Liver (tissue), 9 donors: Measurements from ENCODE around the gene EVX1. TPM values are rescaled to one million over a fixed set of nuclear protein-coding genes. Genes with fewer than 3 reads are reported as not detected.

Experiments used
- DNase-seq: peaks from one replicate; pipeline ENCODE4 v3.0.0-alpha.2; 2017; ENCODE audit warnings: low spot score
- H3K27ac ChIP-seq, 2 donors: one replicate each; pipeline ENCODE4 v1.7.0; 2013; ENCODE audit warnings: inconsistent platforms in 2 of 2, low read length in 2 of 2, control low read depth in 1 of 2, low read depth in 1 of 2, mild to moderate bottlenecking in 1 of 2
- H3K27me3 ChIP-seq, 4 donors: one replicate each; pipeline versions ENCODE4 v1.6.1 to v1.7.0; 2013; ENCODE audit warnings: low read length in 3 of 4, inconsistent platforms in 1 of 4, mild to moderate bottlenecking in 1 of 4, moderate library complexity in 1 of 4; ENCODE audit not compliant: control insufficient read depth in 4 of 4, insufficient read depth in 4 of 4
- H3K36me3 ChIP-seq, 4 donors: one replicate each; pipeline versions ENCODE4 v1.6.1 to v1.7.0; 2013; ENCODE audit warnings: low read length in 3 of 4, mild to moderate bottlenecking in 3 of 4, low read depth in 1 of 4, moderate library complexity in 1 of 4; ENCODE audit not compliant: control insufficient read depth in 4 of 4, insufficient read depth in 3 of 4
- H3K4me1 ChIP-seq, 4 donors: one replicate each; pipeline versions ENCODE4 v1.6.1 to v1.7.0; 2013; ENCODE audit warnings: low read length in 3 of 4, mild to moderate bottlenecking in 3 of 4, moderate library complexity in 1 of 4; ENCODE audit not compliant: control insufficient read depth in 4 of 4, insufficient read depth in 4 of 4
- H3K4me3 ChIP-seq, 3 donors: one replicate each; pipeline versions ENCODE4 v1.6.1 to v1.7.0; 2013; ENCODE audit warnings: low read length in 3 of 3, control low read depth in 1 of 3, low read depth in 1 of 3, mild to moderate bottlenecking in 1 of 3
- H3K9ac ChIP-seq, 2 donors: one replicate each; pipeline ENCODE4 v1.7.0; 2013; ENCODE audit warnings: low read length in 2 of 2, mild to moderate bottlenecking in 2 of 2, moderate library complexity in 2 of 2, control low read depth in 1 of 2, low read depth in 1 of 2
- H3K9me3 ChIP-seq, 4 donors: one replicate each; pipeline versions ENCODE4 v1.6.1 to v1.7.0; 2013; ENCODE audit warnings: low read length in 3 of 4; ENCODE audit not compliant: control insufficient read depth in 4 of 4
- CTCF ChIP-seq: fragments of 150-350 bp; IDR thresholded peaks from 2 replicates; pipeline ENCODE4 v1.5.1; 2017; ENCODE audit warnings: improper control_type of control experiment, low read depth, low read length; ENCODE audit not compliant: missing input control
- EGR1 ChIP-seq, 2 donors: IDR thresholded peaks; 2 replicates each; pipeline ENCODE4 v1.6.1; 2016 to 2018; ENCODE audit warnings: antibody characterized with exemption in 2 of 2, low read depth in 2 of 2
- FOXA2 ChIP-seq: IDR thresholded peaks from 2 replicates; pipeline ENCODE4 v1.6.1; 2016; ENCODE audit warnings: antibody characterized with exemption
- HNF4A ChIP-seq, 2 donors: conservative IDR thresholded peaks; 2 replicates each; pipeline ENCODE4 v1.6.1; 2016; ENCODE audit warnings: antibody characterized with exemption in 2 of 2, mild to moderate bottlenecking in 2 of 2
- HNF4G ChIP-seq: IDR thresholded peaks from 2 replicates; pipeline ENCODE4 v1.6.1; 2016; ENCODE audit warnings: antibody characterized with exemption
- JUND ChIP-seq, 2 donors: IDR thresholded peaks; 2 replicates each; pipeline ENCODE4 v1.6.1; 2016; ENCODE audit warnings: antibody characterized with exemption in 2 of 2
- MAX ChIP-seq: IDR thresholded peaks from 2 replicates; pipeline ENCODE4 v1.6.1; 2016; ENCODE audit warnings: antibody characterized with exemption
- NR2F2 ChIP-seq: IDR thresholded peaks from 2 replicates; pipeline ENCODE4 v1.6.1; 2016; ENCODE audit warnings: antibody characterized with exemption
- RAD21 ChIP-seq, 2 donors: IDR thresholded peaks; 2 replicates each; pipeline ENCODE4 v1.6.1; 2016; ENCODE audit warnings: antibody characterized with exemption in 2 of 2, mild to moderate bottlenecking in 2 of 2
- RXRA ChIP-seq, 2 donors: IDR thresholded peaks; 2 replicates each; pipeline ENCODE4 v1.6.1; 2017 to 2018; ENCODE audit warnings: antibody characterized with exemption in 2 of 2, mild to moderate bottlenecking in 1 of 2
- TAF1 ChIP-seq: conservative IDR thresholded peaks from 2 replicates; pipeline ENCODE4 v1.6.1; 2016; ENCODE audit warnings: antibody characterized with exemption, mild to moderate bottlenecking
- WGBS: extraction: QIAGEN DNeasy Blood & Tissue Kit; methylation state at CpG from one replicate; pipeline ENCODE4 v1.1.7; 2013; 5-methylcytosine and 5-hydroxymethylcytosine counted together
- polyA plus RNA-seq, 2 donors: library from polyadenylated mRNA; stranded (reverse) in 1 of 2; unstranded in 1 of 2; fragments of 200-250 nt in 1 of 2; fragments of >200 nt in 1 of 2; fragmentation: Nextera tagmentation in 1 of 2; extraction: Ambion mirVana in 1 of 2; gene quantifications; one replicate each; pipeline versions ENCODE4 v1.2.1 to v1.2.3, GENCODE V29; 2013 to 2015
- total RNA-seq, 2 donors: library from RNA; depleted of rRNA; stranded (reverse); fragments of >200 nt; gene quantifications; one replicate each; pipeline ENCODE4 v1.2.3, GENCODE V29; 2014
- TF ChIP-seq, protein P1 (sequence below): IDR thresholded peaks from 2 replicates; pipeline ENCODE4 v1.6.1; 2016; ENCODE audit warnings: antibody characterized with exemption, mild to moderate bottlenecking
- TF ChIP-seq, protein P2 (sequence below): IDR thresholded peaks from 2 replicates; pipeline ENCODE4 v1.6.1; 2016; ENCODE audit warnings: antibody characterized with exemption
- TF ChIP-seq, protein P3 (sequence below): IDR thresholded peaks from 2 replicates; pipeline ENCODE4 v1.6.1; 2016; ENCODE audit warnings: antibody characterized with exemption
- donor health status: healthy.
- donor health status: healthy.
- donor health status: healthy.
- donor health status: healthy.
- donor health status: healthy.

EVX1 gene
- total and polyA plus RNA-seq, 4 donors, result not detected

DNA sequence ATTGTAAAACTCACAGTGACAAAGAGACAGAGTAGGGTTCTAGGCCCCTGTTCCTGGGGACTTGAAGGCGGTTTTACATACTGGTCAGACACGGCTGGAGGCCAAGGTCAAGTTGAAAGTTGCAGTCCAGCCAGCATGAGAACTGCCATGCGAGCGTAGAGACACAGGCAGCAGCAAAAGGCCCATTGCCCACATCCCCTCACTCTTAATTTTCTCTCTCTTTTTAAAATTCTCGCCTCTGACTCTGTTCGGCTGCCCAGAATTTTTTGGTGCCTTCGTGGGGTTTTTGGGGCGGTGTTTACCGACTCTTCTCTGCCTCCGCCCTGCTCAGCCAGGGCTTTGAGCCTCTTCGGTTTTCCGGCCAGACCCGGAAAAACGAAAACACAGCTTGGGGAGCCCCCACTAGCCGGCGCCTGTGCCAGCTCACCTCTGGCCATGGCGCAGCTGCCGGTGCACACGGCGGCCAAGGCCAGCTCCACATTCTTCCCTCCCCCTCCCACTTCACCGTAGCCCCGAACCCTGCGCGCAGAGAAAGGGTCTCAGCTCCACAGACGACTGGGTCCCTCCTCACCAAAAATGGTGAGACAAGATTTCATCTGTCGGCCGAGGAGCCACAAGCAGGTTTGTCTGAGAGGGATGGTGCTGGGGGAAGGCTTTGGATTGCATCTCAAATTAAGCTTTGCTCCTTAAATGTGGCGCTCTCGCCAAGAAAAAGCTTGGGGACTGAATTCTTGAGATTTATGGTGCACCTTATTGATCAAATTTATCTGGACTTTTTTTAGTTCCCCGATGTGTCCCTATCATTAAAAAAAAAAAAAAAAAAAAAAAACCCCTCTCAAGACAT, 40.4 kb upstream of the EVX1 start:
- TF ChIP-seq RXRA (IDR thresholded peaks at IDR 0.05) (no peak), EGR1 (IDR thresholded peaks at IDR 0.05; ENCODE audit: low read depth in 2 of 2) (no peak), MAX (no peak), HNF4A (conservative IDR thresholded peaks at IDR 0.05) (no peak), FOXA2 (no peak), JUND (IDR thresholded peaks at IDR 0.05) (no peak)
- TF ChIP-seq, protein P1, sequence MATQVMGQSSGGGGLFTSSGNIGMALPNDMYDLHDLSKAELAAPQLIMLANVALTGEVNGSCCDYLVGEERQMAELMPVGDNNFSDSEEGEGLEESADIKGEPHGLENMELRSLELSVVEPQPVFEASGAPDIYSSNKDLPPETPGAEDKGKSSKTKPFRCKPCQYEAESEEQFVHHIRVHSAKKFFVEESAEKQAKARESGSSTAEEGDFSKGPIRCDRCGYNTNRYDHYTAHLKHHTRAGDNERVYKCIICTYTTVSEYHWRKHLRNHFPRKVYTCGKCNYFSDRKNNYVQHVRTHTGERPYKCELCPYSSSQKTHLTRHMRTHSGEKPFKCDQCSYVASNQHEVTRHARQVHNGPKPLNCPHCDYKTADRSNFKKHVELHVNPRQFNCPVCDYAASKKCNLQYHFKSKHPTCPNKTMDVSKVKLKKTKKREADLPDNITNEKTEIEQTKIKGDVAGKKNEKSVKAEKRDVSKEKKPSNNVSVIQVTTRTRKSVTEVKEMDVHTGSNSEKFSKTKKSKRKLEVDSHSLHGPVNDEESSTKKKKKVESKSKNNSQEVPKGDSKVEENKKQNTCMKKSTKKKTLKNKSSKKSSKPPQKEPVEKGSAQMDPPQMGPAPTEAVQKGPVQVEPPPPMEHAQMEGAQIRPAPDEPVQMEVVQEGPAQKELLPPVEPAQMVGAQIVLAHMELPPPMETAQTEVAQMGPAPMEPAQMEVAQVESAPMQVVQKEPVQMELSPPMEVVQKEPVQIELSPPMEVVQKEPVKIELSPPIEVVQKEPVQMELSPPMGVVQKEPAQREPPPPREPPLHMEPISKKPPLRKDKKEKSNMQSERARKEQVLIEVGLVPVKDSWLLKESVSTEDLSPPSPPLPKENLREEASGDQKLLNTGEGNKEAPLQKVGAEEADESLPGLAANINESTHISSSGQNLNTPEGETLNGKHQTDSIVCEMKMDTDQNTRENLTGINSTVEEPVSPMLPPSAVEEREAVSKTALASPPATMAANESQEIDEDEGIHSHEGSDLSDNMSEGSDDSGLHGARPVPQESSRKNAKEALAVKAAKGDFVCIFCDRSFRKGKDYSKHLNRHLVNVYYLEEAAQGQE, result no peak
- TF ChIP-seq, protein P2, sequence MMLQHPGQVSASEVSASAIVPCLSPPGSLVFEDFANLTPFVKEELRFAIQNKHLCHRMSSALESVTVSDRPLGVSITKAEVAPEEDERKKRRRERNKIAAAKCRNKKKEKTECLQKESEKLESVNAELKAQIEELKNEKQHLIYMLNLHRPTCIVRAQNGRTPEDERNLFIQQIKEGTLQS, result no peak
- TF ChIP-seq, protein P3, sequence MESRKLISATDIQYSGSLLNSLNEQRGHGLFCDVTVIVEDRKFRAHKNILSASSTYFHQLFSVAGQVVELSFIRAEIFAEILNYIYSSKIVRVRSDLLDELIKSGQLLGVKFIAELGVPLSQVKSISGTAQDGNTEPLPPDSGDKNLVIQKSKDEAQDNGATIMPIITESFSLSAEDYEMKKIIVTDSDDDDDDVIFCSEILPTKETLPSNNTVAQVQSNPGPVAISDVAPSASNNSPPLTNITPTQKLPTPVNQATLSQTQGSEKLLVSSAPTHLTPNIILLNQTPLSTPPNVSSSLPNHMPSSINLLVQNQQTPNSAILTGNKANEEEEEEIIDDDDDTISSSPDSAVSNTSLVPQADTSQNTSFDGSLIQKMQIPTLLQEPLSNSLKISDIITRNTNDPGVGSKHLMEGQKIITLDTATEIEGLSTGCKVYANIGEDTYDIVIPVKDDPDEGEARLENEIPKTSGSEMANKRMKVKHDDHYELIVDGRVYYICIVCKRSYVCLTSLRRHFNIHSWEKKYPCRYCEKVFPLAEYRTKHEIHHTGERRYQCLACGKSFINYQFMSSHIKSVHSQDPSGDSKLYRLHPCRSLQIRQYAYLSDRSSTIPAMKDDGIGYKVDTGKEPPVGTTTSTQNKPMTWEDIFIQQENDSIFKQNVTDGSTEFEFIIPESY, result no peak
- peaks cover 5 to 53% (median 29%) of the 10 kb centered on the region in 4 donors for H3K27me3 ChIP-seq
- H3K36me3 ChIP-seq, result no peaks in the 10 kb centered on the region
- no peak overlapping the region for H3K4me3 ChIP-seq
- DNase-seq, result peak; percentile 19
- H3K27ac ChIP-seq, result no peak overlapping the region
- WGBS, result 14% methylated on average over 30 of the region's 30 CpGs
- no peak overlapping the region for H3K9ac ChIP-seq
- H3K9me3 ChIP-seq, result peaks cover 0 to 9% (median 0%) of the 10 kb centered on the region in 4 donors
- peaks cover 17 to 34% (median 29%) of the 10 kb centered on the region in 4 donors for H3K4me1 ChIP-seq

- no peak for DNase-seq
- no peak for TF ChIP-seq NR2F2
- no peak for TF ChIP-seq RAD21 (IDR thresholded peaks at IDR 0.05)
- TF ChIP-seq CTCF, result no peak
- no peak for TF ChIP-seq TAF1
- no peak for TF ChIP-seq HNF4G
- TF ChIP-seq HNF4A (conservative IDR thresholded peaks at IDR 0.05), result no peak
- TF ChIP-seq, protein P2, result no peak
- no peak for TF ChIP-seq FOXA2
- 11% methylated on average over 3 of the region's 3 CpGs for WGBS
Measured at GRCh38 chr7:27202862-27203134, 39.8 kb upstream of the EVX1 start.

More at GRCh38 chr7:27202862-27203134, 39.8 kb upstream of the EVX1 start:
- H3K27ac ChIP-seq, result no peak overlapping the region
- no peak overlapping the region for H3K4me3 ChIP-seq
- peaks cover 5 to 52% (median 28%) of the 10 kb centered on the region in 4 donors for H3K27me3 ChIP-seq
- no peaks in the 10 kb centered on the region for H3K36me3 ChIP-seq
- peaks cover 0 to 9% (median 0%) of the 10 kb centered on the region in 4 donors for H3K9me3 ChIP-seq
- peaks cover 17 to 34% (median 29%) of the 10 kb centered on the region in 4 donors for H3K4me1 ChIP-seq
- no peak overlapping the region for H3K9ac ChIP-seq
